OCI-LY7 (cell line): ENCODE data around the gene RPS3. TPM values are rescaled to one million over a fixed set of nuclear protein-coding genes. Genes with fewer than 3 reads are reported as not detected.

ENCODE experiments used
- BruUV-seq: library from RNA; stranded (reverse); fragments of 400-500 nt; replicated peaks from 2 replicates; lab custom pipeline; 2021; lab: Mats Ljungman, UMichigan
- CTCF ChIA-PET: fragments of 300-600 bp; sonication (Branson Sonifier 250); formaldehyde crosslinking; loops from one replicate; lab custom pipeline; 2022; ENCODE audit warnings: antibody characterized with exemption; ENCODE audit not compliant: unreplicated experiment; lab: Charles Lee
- POLR2A ChIA-PET: fragments of 300-600 bp; sonication (Branson Sonifier 250); formaldehyde crosslinking; loops from one replicate; lab custom pipeline; 2022; ENCODE audit warnings: antibody characterized with exemption; lab: Charles Lee
- DNase-seq: peaks from one replicate; pipeline ENCODE4 v3.0.0-alpha.2; 2015; ENCODE audit warnings: low spot score
- H2AFZ ChIP-seq: fragments of 200-600 bp; sonication (generic), shearing (Covaris generic); 2 replicates; pipeline ENCODE4 v1.6.1; 2014; ENCODE audit warnings: mild to moderate bottlenecking, antibody characterized with exemption, low read length, moderate library complexity
- H3K27ac ChIP-seq: fragments of 200-600 bp; sonication (generic); 2 replicates; pipeline ENCODE4 v1.5.1; 2014; ENCODE audit warnings: mixed run types, low read depth, mild to moderate bottlenecking, moderate library complexity, low read length, inconsistent platforms; ENCODE audit not compliant: poor library complexity, severe bottlenecking
- H3K36me3 ChIP-seq: fragments of 200-600 bp; sonication (generic); 2 replicates; pipeline ENCODE4 v1.6.1; 2014; ENCODE audit warnings: mild to moderate bottlenecking, antibody characterized with exemption, low read length, moderate library complexity, mixed read lengths; ENCODE audit not compliant: insufficient read depth
- H3K4me1 ChIP-seq: fragments of 200-600 bp; sonication (generic); 2 replicates; pipeline ENCODE4 v1.5.1; 2014; ENCODE audit warnings: mild to moderate bottlenecking, low read length; ENCODE audit not compliant: insufficient read depth, poor library complexity, severe bottlenecking
- H3K4me2 ChIP-seq: fragments of 200-600 bp; sonication (generic); 2 replicates; pipeline ENCODE4 v1.6.1; 2014; ENCODE audit warnings: mild to moderate bottlenecking, low read length
- H3K4me3 ChIP-seq: fragments of 200-600 bp; sonication (generic); 2 replicates; pipeline ENCODE4 v1.5.1; 2014; ENCODE audit warnings: mild to moderate bottlenecking, low read depth, low read length; ENCODE audit not compliant: poor library complexity, severe bottlenecking
- H3K79me2 ChIP-seq: fragments of 200-600 bp; sonication (generic); 2 replicates; pipeline ENCODE4 v1.6.1; 2016; ENCODE audit warnings: low read depth, mild to moderate bottlenecking, low read length, moderate library complexity, mixed read lengths; ENCODE audit not compliant: insufficient read depth
- H3K9me2 ChIP-seq: fragments of 200-600 bp; sonication (generic); 2 replicates; pipeline ENCODE4 v1.6.1; 2016; ENCODE audit warnings: mild to moderate bottlenecking, low read length, mixed read lengths; ENCODE audit not compliant: insufficient read depth
- H3K9me3 ChIP-seq: fragments of 200-600 bp; sonication (generic); 2 replicates; pipeline ENCODE4 v1.6.1; 2014; ENCODE audit warnings: mild to moderate bottlenecking, mixed run types, low read length, mixed read lengths
- H4K20me1 ChIP-seq: fragments of 200-600 bp; sonication (generic); 2 replicates; pipeline ENCODE4 v1.6.1; 2014; ENCODE audit warnings: mild to moderate bottlenecking, antibody characterized with exemption, low read length, moderate library complexity, mixed read lengths; ENCODE audit not compliant: insufficient read depth
- EZH2phosphoT487 ChIP-seq: fragments of 200-600 bp; sonication (generic); IDR thresholded peaks from 2 replicates; pipeline ENCODE4 v1.6.1; 2018; ENCODE audit warnings: low read depth, borderline replicate concordance, mild to moderate bottlenecking, mixed run types, antibody characterized with exemption, low read length, moderate library complexity, mixed read lengths
- intact Hi-C: fragments of 100-400 bp; cut with micrococcal nuclease; formaldehyde crosslinking; loops from one replicate; pipeline ENCODE4 v1.10.0; 2022; ENCODE audit not compliant: unreplicated experiment
- total RNA-seq, 2 experiments: library from RNA; depleted of rRNA in 1 of 2; stranded (reverse); fragments of >200 nt in 1 of 2; shearing (Covaris generic) in 1 of 2; gene quantifications; 2 replicates each; pipeline ENCODE4 v1.2.3, GENCODE V29; 2014 to 2022
- TF ChIP-seq, protein P1 (sequence below): fragments of 200-600 bp; sonication (generic); conservative IDR thresholded peaks from 2 replicates; pipeline ENCODE4 v1.5.1; 2014; ENCODE audit warnings: mild to moderate bottlenecking, antibody characterized with exemption, low read length, moderate library complexity, mixed read lengths

RPS3 gene
- total RNA-seq, 2 experiments from 2014 or later = 3,268 to 4,392 TPM

DNA sequence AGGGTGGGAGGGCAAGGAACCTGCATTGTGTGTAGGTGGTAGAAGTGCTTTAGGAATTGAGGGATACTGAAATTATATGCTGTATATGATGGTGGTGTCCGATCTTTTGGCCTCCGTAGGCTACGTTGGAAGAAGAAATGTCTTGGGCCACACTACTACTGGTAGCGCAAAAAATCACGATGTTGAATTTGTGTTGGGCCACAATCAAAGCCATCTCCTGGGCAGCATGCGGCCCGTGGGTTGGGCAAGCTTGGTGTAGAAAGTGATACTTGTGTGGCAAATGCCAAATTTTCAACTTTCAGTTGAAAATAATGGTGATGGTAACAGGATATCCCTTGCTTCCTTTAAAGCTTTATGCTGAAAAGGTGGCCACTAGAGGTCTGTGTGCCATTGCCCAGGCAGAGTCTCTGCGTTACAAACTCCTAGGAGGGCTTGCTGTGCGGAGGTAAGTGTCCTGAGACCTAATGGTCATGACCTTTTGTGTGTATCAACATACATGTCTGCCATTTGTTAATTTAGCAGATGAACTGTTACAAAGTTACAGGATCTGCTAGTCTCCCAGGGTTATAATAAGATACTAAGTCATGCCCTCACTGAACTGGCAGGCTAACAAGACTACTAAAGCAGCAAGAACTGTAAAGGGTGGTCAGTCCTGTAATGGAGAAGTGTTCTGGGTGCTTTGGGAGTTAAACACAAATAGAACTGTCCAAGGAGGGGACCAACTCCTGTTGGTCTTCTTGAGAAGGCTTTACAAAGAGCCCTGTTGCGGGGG lies 2.9 kb downstream of the RPS3 start:
- H3K9me2 ChIP-seq = no peaks in the 10 kb centered on the region
- POLR2A ChIA-PET = no interaction called here
- peaks cover 61% of the 10 kb centered on the region for H3K79me2 ChIP-seq
- H3K4me1 ChIP-seq = peaks cover 25% of the 10 kb centered on the region
- no TSS peak for BruUV-seq
- peak overlapping the region; percentile 97 for H3K4me3 ChIP-seq
- peaks cover 77% of the 10 kb centered on the region for H3K36me3 ChIP-seq
- H3K9me3 ChIP-seq = no peaks in the 10 kb centered on the region
- H3K27ac ChIP-seq = peak overlapping the region; percentile 75
- no peak for TF ChIP-seq EZH2phosphoT487
- TF ChIP-seq, protein P1, sequence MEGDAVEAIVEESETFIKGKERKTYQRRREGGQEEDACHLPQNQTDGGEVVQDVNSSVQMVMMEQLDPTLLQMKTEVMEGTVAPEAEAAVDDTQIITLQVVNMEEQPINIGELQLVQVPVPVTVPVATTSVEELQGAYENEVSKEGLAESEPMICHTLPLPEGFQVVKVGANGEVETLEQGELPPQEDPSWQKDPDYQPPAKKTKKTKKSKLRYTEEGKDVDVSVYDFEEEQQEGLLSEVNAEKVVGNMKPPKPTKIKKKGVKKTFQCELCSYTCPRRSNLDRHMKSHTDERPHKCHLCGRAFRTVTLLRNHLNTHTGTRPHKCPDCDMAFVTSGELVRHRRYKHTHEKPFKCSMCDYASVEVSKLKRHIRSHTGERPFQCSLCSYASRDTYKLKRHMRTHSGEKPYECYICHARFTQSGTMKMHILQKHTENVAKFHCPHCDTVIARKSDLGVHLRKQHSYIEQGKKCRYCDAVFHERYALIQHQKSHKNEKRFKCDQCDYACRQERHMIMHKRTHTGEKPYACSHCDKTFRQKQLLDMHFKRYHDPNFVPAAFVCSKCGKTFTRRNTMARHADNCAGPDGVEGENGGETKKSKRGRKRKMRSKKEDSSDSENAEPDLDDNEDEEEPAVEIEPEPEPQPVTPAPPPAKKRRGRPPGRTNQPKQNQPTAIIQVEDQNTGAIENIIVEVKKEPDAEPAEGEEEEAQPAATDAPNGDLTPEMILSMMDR = peak; percentile 36; the same call in 1 of the 2 replicates
- no peak overlapping the region for H2AFZ ChIP-seq
- intact Hi-C loops = no loop called here
- CTCF ChIA-PET = no interaction called here
- peak overlapping the region; percentile 87 for H3K4me2 ChIP-seq
- H4K20me1 ChIP-seq = peaks cover 65% of the 10 kb centered on the region
- DNase-seq = no peak

DNA sequence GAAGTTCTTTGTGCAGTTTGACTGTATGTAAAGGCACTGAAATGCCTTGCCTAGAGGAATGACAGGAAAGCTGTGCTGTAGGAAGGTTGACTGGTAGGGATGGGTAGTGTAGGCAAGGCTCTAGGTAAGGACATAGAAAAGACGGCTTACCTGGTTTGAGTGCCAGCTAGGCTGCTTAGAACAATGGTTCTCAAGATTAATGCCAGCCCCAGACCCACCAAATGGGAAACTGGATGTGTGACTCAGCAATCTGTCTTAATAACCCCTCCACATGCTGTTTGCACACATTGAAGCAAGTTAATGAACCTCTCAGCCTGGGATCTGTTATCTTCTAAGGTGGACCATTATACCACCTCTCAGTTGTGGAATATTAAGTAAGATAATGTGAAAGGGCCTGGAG lies 3.7 kb downstream of the RPS3 start:
- no TSS peak for BruUV-seq
- no peak overlapping the region for H3K27ac ChIP-seq
- no peak for TF ChIP-seq EZH2phosphoT487
- TF ChIP-seq, protein P1 = no peak
- ChIA-PET POLR2A (no interaction called here), CTCF (no interaction called here)
- H3K36me3 ChIP-seq = peaks cover 86% of the 10 kb centered on the region
- no peak overlapping the region for H2AFZ ChIP-seq
- H3K9me2 ChIP-seq = no peaks in the 10 kb centered on the region
- no peaks in the 10 kb centered on the region for H3K9me3 ChIP-seq
- H3K79me2 ChIP-seq = peaks cover 61% of the 10 kb centered on the region
- peaks cover 66% of the 10 kb centered on the region for H4K20me1 ChIP-seq
- intact Hi-C loops = no loop called here
- H3K4me1 ChIP-seq = peaks cover 25% of the 10 kb centered on the region
- DNase-seq = no peak
- H3K4me2 ChIP-seq = peak overlapping the region; percentile 87
- H3K4me3 ChIP-seq = peak overlapping the region; percentile 97
